HL-60/S4 treated with phorbol 12-myristate 13-acetate at 8.2 ng/mL for 4 days and 3 days (cell line): ENCODE data around the gene UBL5.

Experiments used
- in situ Hi-C: fragments of 300-500 bp; cut with MboI; formaldehyde crosslinking; loops from 2 replicates; pipeline ENCODE4 v1.15.0; 2022; ENCODE audit warnings: low sequenced_read_pairs

The UBL5 gene

DNA sequence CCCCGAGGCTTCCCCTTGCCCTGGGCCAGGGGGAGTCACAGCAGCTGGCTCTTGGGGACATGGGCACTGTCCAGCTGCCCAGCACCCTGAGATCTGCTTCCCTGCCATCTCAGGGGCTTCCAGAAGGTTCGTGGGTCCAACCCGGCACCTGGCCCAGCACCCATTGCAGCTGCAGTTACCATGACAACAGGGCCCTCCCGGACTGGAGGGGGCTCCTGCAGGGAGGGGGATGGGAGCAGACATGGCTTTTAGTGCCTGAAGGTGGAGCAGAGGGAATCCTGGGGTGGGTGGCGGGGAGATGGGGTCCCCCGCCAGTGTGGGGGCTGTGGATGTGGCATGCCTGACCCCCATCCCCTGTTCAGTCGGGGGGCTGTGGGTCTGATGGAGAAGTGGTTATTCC, 22.1 kb downstream of the UBL5 start:
- in situ Hi-C loops, result no loop called here

DNA sequence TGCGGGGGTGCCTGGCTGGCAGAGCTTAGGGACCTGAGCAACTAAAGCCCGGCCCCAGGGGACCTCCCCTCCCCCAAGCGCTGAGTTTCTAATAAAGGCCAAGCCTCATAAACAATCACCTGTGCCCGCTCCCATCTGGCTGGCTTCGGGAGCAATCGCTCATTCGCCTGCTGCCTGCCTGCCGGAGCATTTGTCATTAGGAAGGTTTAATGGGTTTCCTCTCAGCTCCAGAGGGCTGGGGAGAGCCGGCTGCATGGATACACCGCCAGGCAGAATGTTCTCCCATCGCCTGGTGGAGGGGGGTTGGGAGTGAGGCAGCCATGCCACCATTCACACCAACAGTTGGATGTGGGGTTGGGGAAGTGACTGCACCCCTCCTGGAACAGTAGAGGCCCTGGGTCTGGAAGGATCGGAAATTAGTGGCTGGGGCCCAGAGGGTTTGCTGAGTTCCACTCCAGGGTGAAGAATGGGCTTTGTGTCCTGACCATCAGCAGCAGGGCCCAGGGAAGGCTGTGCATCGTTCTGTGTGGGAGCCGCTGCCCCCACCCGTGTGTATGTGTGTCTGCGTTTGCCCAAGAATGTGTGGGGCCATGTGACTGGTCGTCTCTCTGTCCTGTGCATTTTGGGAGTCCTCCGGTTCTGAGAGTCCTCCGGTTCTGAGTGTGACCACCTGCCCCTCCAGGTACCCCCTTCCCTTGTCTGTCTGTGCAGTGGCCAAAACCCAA, 22.7 kb downstream of the UBL5 start:
- in situ Hi-C loops, result no loop called here

DNA sequence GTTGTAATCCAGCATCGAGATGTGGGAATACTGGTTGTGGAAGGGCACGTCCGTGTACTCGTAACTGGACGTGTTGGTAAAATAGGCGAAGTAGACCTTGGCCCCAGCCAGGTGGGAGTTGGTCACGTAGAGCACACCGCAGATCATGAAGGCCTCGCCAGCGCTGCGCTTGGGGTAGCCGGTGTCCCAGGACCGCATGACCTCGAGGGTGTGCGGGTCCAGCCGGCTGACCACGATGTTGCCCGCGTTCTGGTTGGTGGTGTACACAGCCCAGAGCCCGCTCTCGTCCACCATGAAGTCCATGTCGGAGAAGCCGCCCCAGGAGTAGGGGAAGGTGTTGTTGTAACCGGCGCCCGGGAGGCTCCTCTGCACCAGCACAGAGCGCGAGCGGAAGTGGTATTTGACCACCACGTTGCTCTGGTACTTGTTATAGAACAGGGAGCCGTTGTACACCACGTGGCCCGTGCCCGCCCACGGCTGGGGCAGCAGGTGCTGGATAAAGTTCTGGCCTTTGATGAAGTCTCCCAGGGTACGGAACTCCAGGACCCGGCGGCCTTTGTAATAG, 26.6 kb downstream of the UBL5 start:
- in situ Hi-C loops, result no loop called here

DNA sequence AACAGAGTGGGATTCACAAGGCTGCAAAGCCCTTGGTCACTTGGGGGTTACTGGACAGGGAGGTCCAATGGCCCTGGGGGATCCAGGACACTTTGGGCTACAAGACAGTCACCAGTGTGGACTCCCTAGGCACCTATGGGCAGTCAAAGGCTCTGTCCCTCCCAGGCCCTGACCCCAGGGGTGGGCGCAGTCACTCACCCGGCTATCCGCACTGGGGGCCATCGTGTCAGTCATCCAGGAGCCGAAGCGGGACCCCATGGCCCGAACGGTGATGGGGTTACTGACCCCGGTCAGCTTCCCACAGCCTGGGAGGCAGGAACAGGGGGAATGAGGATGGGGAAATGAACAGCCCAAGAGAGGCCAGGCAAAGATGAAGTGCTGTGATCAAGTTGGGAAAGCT, 28.9 kb downstream of the UBL5 start:
- in situ Hi-C loops, result no loop called here

DNA sequence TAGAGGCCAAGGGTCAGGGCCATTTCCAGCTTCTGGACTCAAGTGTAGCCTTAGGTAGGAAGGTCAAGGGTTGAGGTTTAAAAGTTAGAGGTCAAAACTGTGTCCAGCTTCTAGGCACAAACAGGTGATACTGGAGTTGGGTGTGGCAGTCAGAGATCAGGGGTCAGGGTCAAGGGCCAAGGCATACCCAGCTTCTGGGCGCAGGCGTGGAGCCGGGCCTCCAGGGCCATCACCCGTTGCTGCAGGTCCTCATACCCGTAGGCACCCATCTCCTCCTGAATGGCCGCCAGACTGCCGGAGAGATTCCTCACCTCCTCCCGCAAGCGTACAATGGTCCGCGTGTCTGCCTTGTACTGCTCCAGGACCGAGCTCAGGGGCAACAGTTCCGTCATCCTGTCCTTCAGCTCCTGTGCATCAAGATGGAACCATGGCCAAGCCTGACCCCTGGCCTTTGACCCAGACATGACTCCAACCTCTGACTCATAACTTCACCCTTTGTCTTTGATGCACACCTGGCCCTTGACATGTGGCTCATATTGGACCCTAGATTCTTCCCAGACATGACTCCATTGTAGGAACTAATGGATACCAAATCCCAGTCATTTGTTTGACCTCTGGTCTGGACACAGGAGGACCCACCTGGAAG, 29.5 kb downstream of the UBL5 start:
- in situ Hi-C loops, result no loop called here

DNA sequence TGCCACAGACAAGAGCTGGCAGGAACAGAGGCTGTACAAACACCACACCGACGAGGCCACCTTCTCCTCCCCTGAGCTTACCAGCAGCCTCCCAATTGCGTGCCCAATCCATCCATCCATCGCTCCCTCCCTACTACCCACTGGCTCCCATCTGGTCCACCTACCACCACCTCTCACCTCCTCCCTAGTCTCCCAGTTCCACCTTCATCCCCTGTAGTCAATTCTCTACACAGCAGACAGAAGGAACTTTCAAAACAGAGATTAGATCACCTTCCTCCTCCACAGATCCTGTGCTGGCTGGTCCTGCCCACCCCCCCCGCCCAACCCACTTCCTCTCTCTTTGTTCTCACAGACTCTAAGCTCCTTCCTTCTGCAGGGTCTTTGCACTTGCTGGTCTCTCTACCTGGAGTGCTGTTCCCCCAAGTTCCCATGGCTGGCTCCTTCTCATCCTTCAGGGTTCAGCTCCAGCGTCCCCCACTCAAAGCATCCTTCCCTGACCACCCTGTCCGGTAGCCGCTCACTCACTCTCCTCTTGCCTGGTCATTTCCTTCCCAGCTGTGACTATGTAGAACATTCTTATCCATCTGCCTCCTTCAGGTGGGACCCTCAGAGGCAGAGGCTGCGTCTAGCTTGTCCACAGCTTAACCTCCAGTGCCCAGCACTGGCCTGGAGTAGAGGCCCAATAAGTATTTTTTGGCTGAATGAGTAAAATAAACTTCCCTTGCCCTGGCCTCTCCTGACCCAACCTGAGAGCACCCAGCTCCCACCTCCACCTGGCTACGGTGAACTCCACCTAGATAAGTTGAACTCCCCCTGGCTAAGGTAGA, 30.4 kb downstream of the UBL5 start:
- in situ Hi-C loops, result no loop called here

DNA sequence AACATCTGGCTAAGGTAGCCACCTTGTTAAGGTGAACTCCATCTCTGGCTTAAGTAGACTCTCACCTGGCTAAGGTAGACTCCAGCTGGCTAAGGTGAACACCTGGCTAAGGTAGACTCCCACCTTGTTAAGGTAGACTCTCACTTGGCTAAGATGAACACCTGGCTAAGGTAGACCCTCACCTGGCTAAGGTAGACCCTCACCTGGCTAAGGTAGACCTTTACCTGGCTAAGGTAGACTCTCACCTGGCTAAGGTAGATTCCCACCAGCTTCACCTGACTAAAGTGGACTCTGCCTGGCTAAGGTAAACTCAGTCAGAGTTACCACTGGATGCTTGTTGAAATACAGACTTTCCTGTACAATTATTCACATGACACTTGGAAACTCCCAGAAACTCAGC, 31.0 kb downstream of the UBL5 start:
- in situ Hi-C loops, result no loop called here

DNA sequence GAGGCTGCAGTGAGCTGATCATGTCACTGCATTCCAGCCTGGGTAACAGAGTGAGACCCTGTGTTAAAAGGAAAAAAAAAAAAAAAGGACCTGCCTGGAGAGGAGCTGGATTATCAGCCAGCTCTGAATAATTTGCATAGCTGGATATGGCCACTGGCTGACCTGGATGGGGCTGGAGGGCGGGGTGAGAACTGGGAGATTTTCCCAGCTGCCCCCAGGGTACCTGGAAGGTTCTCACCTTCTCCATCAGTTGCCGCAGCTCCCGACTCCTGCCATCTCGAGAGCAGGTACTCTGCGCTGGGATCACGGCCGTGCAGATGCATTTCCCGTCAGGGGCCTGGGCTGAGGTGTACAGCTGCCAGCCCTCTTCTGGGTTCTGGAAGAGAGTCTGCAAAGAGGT, 32.7 kb downstream of the UBL5 start:
- in situ Hi-C loops, result no loop called here

DNA sequence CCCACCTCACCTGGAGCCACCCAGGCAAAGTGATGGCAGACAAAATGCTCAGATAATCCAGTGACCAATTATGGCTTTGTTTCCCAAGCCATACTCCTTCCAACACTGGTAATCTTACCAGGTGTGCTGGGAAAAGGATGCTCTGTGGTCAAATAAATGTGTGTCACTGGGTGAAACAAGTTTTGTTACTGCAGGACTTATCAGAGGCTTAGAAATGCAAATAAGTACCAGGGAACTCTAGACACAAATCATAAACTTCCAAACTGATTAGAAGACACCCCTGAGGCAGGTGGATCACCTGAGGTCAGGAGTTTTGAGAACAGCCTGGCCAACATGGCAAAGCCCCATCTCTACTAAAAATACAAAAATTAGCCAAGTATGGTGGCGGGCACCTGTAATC, 33.8 kb downstream of the UBL5 start:
- in situ Hi-C loops, result no loop called here

DNA sequence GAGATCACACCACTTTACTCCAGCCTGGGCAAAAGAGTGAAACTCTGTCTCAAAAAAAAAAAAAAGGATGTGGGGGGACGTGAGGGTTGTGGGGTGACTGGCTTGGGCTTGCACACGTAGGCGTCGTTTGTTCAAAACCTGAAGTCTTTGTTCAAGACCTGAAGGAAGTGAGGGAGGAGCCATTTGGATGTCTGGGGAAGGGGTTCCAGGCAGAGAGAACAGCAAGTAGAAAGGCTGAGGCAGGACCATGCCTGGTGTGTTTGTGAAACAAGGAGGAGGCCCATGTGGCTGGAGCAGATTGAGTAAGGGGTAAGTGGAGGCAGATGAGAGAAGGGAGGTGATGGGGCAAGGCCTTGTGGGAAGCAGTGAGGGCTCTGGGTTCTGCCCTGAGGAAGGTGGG, 35.2 kb downstream of the UBL5 start:
- in situ Hi-C loops, result no loop called here

DNA sequence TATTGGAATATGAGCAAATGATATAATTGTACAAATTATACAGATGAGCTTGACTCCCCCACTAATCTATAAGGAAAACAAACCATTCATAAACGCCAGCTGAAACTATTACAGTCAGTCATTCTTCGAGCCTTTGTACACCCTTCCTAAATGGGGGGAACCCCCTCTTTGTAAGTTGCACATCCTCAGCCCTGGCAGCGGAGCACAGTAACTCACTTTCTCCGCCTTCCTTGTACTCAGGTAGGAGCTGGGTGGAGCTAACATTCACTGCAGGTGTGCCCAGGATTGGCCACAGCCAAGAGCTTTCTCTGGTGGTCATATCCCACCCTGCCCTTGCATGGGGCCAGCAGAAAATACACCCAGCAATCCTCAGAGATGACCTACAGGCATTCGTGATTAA, 36.0 kb downstream of the UBL5 start:
- in situ Hi-C loops, result no loop called here

DNA sequence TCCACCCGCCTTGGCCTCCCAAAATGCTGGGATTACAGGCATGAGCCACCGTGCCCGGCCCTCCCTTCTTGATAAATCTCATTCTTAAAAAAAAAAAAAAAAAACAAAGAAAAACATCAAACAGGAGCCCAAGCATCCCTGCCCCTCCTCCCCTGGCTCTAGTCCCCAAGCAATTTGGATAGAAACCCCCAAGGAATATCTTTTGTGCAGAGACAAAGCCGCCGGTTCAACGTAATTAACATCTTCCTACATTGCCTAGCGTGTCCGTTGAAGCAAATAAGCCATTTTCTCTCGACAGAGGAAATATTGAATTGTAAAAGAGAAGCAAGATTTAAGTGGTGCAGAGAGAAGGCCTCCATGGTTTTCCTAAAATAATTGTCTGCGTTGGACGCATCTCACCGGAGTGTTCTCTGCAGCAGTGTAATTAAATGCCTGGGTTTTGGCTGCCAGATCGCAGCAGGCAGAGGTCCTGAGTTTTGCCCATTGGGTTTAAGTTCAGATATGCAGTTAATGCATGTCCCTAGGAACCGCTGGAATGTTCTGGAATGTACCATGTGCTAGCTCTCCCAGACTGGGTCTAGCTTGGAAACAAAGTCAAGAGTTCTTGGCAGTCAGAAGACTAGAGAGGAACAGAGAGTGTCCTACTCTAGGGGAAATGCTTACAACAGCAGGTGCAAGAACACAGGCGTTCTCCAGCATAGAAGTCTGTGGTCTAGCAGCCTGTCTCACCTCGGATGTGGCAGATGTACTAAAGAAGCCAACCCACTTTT, 38.2 kb downstream of the UBL5 start:
- in situ Hi-C loops, result no loop called here

DNA sequence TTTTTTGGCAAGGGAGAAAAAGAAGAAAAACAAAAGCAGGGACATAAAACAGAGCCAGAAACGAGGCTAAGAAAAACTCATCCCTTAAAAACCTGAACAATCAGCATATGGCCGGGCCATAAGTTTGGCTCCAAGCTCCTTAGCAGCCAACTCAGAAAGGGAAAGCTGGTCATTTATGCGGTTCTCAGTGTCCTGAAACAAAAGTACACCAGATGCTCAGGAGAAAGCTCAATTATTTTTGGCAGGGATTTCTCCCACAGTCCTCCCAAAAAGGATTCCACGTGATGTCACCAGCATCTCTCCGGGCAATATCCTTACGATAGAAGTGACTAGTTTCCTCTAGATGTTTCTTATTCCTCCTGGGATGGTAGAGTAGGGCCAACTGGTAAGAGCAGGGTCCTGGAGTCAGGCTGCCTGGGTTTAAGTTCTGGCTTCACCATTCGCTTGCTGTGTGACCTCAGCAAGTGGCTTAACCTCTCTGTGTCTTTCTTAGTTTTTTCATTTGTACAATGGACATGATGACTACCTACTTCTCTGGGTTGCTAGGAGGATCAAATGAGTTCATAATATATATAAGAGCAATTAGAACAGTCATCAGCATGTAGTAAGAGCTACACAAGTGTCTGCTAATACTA, 41.4 kb downstream of the UBL5 start:
- in situ Hi-C loops, result no loop called here

DNA sequence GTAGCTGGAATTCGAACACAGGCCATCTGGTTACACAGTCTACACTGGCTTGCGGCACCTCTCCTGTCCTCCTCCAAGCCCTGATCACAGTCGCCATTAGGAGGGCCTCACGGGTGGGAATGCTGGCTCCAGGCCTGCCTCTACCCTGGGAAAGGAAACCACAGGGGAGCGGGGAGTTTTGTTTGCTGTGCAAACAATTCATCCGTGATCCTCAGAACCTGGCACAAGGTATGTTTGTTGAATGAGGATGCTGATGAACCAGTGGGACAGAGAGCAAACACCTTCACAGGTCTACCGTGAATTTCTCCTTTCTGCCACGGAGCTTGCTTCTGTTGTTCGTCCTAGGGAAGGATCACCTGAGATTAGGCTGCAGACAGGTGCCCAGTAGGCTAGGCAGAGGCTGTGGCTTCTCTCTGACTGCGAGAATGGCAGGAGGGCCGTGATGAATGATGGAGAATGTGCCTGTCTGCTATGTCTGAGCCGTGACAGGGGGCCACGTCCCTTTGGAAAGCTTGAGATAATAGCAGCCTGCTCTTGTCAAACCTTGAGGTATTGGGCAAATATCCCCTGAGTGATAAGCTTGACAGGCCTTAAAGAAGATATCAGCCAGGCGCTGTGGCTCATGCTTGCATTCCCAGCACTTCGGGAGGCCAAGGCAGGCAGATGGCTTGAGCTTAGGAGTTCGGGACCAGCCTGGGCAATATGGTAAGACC, 44.1 kb downstream of the UBL5 start:
- in situ Hi-C loops, result no loop called here

DNA sequence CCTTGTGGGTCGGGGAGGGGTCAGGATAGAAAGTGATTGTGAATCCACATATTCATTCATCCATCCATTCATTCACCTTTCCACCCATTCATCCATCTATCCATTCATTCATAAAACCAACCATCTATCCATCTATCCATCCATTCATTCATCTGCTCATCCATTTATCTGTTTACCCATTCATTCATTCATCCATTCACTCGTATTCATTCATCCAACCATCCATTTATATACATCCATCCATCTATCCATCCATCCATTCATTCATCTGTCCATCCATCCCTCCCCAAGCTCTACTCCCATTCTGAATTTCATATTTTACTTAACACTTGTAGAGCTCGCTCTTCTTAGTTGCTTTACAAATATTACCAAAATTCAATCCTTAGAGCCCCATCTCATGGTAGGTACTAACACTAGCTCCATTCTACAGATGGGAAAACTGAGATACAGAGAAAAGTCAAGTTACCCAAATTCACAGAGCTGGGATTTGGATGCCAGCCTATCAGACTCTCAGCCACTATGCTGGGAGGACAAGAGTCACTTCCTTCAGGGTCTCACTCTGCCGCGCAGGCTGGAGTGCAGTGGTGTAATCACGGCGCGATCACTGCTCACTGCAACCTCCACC, 45.0 kb downstream of the UBL5 start:
- in situ Hi-C loops, result no loop called here

DNA sequence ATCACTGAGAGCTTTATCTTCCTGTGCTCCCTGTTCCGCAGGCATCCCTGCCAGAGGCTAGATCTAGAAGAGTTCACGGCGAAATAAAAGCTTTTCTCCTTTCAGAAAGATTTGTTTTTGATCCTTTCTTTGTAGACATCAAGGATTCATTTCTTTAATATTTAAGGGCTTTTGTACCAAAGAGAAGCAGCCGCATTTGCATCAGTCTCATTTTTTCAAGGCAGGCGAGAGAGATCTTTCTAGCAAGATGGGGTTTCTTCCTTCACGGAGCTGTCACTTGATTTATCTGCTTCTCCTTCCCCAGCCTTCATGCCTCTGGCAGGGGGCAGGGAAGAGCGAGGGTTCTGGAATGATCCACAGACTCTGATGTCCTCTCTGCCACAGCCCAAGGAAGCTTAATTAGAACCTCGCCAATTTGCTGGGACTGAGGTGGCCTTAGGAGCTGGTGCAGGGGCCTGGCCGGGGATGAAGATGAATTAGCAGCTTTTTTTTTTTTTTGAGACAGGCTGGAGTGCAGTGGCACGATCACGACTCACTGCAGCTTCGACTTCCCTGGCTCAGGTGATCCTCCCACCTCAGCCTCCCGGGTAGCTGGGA, 47.4 kb downstream of the UBL5 start:
- in situ Hi-C loops, result no loop called here

DNA sequence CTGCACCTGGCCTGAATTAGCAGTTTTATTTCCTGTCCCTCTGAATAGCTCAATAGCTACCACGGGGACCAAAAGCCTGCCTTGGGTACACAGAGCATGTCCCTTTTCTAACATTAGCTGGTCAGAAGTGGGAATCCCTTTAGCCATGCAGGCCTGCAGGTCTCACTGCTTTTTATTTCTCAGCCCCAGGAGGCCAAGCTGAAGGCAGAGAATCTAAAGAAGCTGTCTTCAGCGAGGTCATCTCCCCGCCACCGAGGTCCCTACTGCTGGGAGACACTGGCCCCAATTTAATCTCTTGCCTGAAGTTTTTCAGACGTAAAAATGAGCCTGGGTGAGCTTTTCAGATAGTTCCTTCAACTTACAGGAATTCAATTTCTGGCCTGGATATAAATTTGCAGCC, 48.1 kb downstream of the UBL5 start:
- in situ Hi-C loops, result no loop called here

DNA sequence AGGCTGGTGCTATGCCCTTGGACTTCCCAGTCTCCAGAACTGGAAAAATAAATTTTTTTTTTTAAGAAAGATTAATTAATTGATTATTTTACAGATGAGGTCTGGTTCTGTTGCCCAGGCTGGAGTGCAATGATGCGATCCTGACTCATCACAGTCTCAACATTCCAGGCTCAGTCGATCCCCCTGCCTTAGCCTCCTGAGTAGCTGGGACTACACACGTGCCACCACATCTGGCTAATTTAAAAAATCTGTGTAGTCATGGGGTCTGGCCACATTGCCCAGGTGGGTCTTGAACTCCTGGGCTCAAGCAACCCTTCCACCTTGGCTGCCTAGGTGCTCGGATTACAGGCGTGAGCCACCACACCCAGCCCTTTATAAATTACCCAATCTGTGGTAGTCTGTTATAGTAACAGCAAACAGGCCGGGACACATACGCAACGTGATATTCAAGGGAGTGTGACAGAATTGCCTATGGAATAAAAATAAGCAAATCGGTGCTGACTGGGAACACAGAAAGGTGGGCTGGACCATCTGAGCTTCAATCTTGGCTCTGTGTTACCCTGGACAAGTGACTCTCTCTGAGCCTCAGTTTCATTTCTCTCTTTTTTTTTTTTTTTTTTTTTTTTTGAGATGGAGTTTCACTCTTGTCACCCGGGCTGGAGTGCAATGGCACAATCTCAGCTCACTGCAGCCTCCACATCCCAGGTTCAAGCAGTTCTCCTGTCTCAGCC, 50.2 kb downstream of the UBL5 start:
- in situ Hi-C loops, result no loop called here
